ENCODE measurements around the gene ATP10D. TPM values are rescaled to one million over a fixed set of nuclear protein-coding genes. Genes with fewer than 3 reads are reported as not detected.
"Not testable (repeated sequence)": the region's sequence is repeated elsewhere in the genome, so short reads cannot be mapped to it uniquely, and the experiment has no call there.

The ATP10D gene
- total RNA-seq, 1 donor from 2014 or later, result 1.6 TPM

DNA sequence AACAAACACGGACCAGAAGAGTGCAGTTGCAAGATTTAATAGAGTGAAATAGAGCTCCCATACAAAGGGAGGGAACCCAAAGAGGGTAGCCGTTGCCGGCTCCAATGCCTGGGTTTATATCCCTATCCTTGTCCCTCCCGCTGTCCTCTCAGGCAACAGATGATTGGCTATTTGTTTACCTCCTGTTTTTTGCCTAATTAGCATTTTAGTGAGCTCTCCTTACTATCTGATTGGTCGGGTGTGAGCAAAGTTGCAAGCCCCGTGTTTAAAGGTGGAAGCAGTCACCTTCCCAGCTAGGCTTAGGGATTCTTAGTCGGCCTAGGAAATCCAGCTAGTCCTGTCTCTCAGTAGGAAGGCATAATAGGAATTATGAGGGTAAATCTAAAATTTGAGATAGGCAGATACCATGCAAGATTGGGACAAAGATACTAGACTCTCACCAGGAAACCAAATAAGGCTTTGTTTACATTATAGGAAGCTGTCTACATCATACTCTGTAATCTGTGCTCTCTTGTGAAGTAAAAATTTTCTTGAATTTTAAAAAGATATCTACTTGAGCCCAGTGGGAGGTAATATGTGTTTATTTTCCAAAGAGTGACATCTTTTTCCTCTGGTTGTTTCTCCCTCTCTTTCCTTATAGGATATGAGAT, 65.9 kb downstream of the ATP10D start:
- Mint-ChIP-seq H3K4me1 (ENCODE audit: low read depth) (peaks cover 5% of the 10 kb centered on the region), H3K27ac (no peak overlapping the region), H3K27me3 (ENCODE audit: low read depth) (no peaks in the 10 kb centered on the region), H3K4me3 (ENCODE audit: low read depth) (no peak overlapping the region), H3K9me3 (no peaks in the 10 kb centered on the region), H3K36me3 (ENCODE audit: low read depth) (peaks cover 2% of the 10 kb centered on the region)
- DNase-seq (ENCODE audit: low spot score), result no peak
- intact Hi-C loops (cut with micrococcal nuclease), result no loop called here

DNA sequence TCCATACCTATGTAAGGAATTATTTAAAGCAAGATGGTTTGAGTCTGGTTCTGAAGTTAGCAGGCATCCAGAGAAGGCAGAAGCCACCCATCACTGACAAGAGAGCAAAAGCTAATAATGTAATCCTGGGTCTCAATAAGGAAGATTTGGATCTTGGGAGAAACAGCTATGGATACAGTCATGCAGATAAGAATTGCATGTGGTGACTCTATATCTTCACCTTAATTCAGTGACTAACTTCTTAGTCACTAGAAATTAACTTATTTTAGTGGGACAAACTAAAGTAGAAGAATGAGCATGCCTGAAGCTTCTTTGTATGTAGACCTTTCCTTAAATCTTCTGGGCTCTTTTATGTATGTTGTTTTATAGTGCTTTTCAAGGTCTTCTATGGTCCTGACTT, 66.6 kb downstream of the ATP10D start:
- H3K27ac Mint-ChIP-seq, result no peak overlapping the region
- no peaks in the 10 kb centered on the region for H3K27me3 Mint-ChIP-seq (ENCODE audit: low read depth)
- H3K4me3 Mint-ChIP-seq (ENCODE audit: low read depth), result no peak overlapping the region
- H3K9me3 Mint-ChIP-seq, result no peaks in the 10 kb centered on the region
- no peaks in the 10 kb centered on the region for H3K36me3 Mint-ChIP-seq (ENCODE audit: low read depth)
- no peak for DNase-seq (ENCODE audit: low spot score)
- intact Hi-C loops (cut with micrococcal nuclease), result no loop called here
- peaks cover 5% of the 10 kb centered on the region for H3K4me1 Mint-ChIP-seq (ENCODE audit: low read depth)

DNA sequence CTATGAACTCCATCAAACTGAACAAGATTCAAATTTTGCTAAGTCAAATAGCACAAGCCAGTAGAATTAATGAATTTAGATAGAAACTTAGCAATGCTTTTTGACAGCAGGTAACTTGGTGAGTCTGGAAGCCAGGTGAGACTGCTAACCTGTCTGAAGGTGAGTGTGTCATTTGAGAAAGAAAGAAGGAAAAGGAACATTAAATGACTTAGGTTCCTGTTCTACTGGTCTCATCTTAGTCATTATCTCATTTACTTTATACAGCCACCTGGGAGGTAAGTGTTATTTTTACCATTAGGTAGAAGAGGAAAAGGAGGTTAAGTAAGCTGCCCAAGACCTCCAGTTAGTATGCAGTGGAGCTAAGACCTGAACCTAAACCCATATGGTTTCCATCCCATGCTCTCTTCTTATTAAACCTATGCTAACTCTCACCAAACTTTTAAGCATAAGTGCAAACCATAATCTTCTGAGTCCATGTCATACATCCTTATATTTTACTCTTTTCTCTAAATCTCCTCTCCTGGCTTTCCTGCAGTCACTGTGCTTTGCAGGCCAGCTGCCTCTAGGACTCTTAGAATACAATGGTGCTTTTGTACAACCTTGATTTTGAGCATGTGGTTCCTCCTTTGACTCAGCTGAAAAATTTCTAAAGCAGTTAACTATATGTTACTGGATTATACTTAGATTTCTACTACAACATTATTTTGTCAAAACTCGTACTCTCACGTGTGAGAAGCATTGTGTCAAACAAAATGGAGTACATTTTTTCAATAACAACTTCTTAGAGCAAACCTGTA, 68.5 kb downstream of the ATP10D start:
- H3K4me3 Mint-ChIP-seq (ENCODE audit: low read depth), result no peak overlapping the region
- H3K36me3 Mint-ChIP-seq (ENCODE audit: low read depth), result no peaks in the 10 kb centered on the region
- H3K27ac Mint-ChIP-seq, result no peak overlapping the region
- intact Hi-C loops (cut with micrococcal nuclease), result no loop called here
- peaks cover 5% of the 10 kb centered on the region for H3K4me1 Mint-ChIP-seq (ENCODE audit: low read depth)
- DNase-seq (ENCODE audit: low spot score), result no peak
- H3K27me3 Mint-ChIP-seq (ENCODE audit: low read depth), result no peaks in the 10 kb centered on the region
- H3K9me3 Mint-ChIP-seq, result no peaks in the 10 kb centered on the region

DNA sequence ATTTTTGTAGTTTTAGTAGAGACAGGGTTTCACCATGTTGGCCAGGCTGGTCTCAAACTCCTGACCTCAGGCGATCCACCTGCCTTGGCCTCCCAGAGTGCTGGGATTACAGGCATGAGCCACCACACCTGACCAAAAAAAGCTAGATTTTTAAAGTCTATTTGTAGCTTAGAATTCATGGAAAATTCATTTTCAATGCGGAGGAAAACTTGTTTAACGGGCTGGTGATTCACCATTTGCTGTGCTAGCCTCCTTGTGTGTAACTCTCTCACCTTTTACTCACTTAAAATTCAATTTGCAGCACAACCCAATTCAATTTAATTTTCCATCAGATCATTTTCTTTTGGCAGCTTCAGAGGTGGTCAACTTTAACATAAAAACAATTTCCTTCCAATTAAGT, 70.8 kb downstream of the ATP10D start:
- DNase-seq (ENCODE audit: low spot score); H3K9me3 Mint-ChIP-seq; H3K27ac Mint-ChIP-seq; H3K4me1 Mint-ChIP-seq (ENCODE audit: low read depth); H3K27me3 Mint-ChIP-seq (ENCODE audit: low read depth); H3K4me3 Mint-ChIP-seq (ENCODE audit: low read depth); intact Hi-C loops (cut with micrococcal nuclease); H3K36me3 Mint-ChIP-seq (ENCODE audit: low read depth): not testable (repeated sequence)

DNA sequence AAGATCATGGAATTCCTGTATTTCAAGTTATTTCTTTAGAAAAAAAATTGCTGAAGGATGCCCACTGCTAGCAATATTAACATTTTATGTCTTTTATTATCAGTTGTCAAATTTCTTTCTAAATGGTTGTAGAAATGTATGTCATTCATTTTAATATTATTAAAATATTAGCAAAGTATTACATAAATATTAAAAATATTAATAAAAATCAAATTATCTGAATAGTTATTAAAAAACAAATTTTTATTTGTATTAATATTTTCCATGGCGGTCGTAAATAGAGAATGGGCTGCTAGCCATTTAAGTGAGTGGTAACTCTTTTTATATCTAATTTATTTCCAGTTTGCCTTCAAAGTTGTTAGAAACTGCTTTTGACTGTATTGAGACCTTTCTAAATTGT, 72.2 kb downstream of the ATP10D start:
- Mint-ChIP-seq H3K9me3 (no peaks in the 10 kb centered on the region), H3K4me3 (ENCODE audit: low read depth) (no peak overlapping the region), H3K36me3 (ENCODE audit: low read depth) (no peaks in the 10 kb centered on the region), H3K27me3 (ENCODE audit: low read depth) (peaks cover 2% of the 10 kb centered on the region), H3K27ac (no peak overlapping the region), H3K4me1 (ENCODE audit: low read depth) (peaks cover 7% of the 10 kb centered on the region)
- intact Hi-C loops (cut with micrococcal nuclease), result no loop called here
- no peak for DNase-seq (ENCODE audit: low spot score)

DNA sequence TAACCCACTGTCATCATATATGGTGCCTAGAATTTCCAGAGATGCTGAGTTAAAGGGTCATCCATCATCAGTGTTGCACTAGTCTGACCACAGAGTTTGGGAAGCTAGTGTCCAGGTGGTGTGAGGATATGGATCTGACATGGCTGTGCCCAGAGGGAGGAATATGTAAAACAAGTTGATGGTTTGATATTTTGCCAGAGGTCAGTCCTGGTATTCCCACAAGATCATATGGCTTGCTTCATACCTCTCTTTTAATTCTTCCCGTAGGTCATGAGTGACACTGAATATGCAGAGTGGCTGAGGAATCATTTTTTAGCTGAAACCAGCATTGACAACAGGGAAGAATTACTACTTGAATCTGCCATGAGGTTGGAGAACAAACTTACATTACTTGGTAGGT, 75.6 kb downstream of the ATP10D start:
- Mint-ChIP-seq H3K27me3 (ENCODE audit: low read depth) (peaks cover 2% of the 10 kb centered on the region), H3K4me3 (ENCODE audit: low read depth) (no peak overlapping the region), H3K4me1 (ENCODE audit: low read depth) (peaks cover 16% of the 10 kb centered on the region), H3K36me3 (ENCODE audit: low read depth) (no peaks in the 10 kb centered on the region), H3K27ac (no peak overlapping the region), H3K9me3 (no peaks in the 10 kb centered on the region)
- intact Hi-C loops (cut with micrococcal nuclease), result no loop called here
- DNase-seq (ENCODE audit: low spot score), result no peak

DNA sequence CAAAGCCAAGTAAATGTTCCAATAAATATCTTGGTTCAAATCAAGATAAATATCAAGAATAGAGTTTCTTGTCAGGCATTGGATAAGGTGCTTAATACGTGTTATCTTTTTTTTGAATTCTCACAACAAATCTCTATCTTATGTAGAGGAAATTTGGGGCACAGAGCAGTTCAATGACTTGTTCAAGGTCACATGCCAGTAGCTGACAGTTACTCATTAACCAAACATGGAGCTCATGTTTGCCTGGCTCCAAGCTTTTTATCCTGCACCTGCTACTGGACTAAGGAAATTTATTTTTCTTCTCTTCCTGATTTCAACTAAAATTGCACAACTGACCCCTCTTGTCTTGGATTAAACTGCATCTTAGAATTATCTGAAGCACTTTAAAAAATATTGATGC, 76.3 kb downstream of the ATP10D start:
- peaks cover 2% of the 10 kb centered on the region for H3K27me3 Mint-ChIP-seq (ENCODE audit: low read depth)
- no peak overlapping the region for H3K4me3 Mint-ChIP-seq (ENCODE audit: low read depth)
- H3K4me1 Mint-ChIP-seq (ENCODE audit: low read depth), result peaks cover 16% of the 10 kb centered on the region
- H3K27ac Mint-ChIP-seq, result no peak overlapping the region
- intact Hi-C loops (cut with micrococcal nuclease), result no loop called here
- H3K9me3 Mint-ChIP-seq, result no peaks in the 10 kb centered on the region
- H3K36me3 Mint-ChIP-seq (ENCODE audit: low read depth), result no peaks in the 10 kb centered on the region
- no peak for DNase-seq (ENCODE audit: low spot score)

DNA sequence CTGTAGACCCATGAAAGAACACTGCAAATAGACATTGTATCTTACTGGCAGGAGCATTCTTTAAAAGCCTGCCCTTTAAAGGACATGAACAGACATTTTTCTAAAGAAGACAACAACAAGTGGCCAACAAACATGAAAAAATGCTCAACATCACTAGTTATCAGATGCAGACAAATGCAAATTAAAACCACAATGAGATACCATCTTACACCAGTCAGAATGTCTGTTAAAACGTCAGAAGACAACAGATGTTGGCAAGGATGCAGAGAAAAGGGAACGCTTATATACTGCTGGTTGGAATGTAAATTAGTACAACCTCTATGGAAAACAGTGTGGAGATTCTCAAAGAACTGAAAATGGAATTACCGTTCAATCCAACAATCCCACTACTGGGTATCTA, 77.2 kb downstream of the ATP10D start:
- Mint-ChIP-seq H3K27me3 (ENCODE audit: low read depth) (peaks cover 2% of the 10 kb centered on the region), H3K27ac (no peak overlapping the region), H3K4me1 (ENCODE audit: low read depth) (peaks cover 20% of the 10 kb centered on the region), H3K9me3 (no peaks in the 10 kb centered on the region), H3K36me3 (ENCODE audit: low read depth) (no peaks in the 10 kb centered on the region), H3K4me3 (ENCODE audit: low read depth) (no peak overlapping the region)
- no peak for DNase-seq (ENCODE audit: low spot score)
- intact Hi-C loops (cut with micrococcal nuclease), result loop anchor here (1.0 to 2.0 kb wide), 2 partner anchors 29 to 77 kb away; partner anchors contain the start of gene ATP10D

DNA sequence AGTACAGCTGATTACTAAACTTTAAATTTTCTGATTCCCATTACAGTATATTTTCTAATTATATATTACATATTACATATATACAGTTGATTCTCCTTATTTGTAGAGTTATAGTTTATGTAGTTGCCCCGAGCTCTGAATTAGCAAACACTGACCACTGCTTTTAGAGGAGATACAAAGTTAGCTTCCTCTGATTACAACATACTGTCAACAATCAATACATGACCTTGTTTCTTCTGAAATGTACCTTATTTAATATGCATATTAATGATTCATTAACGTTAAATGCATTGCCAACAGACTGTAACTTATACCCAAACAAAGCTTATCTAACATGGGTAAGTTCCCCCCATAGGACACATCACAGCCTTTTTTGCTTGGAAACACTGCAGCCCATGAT, 81.5 kb downstream of the ATP10D start:
- Mint-ChIP-seq H3K4me3 (ENCODE audit: low read depth) (no peak overlapping the region), H3K9me3 (no peaks in the 10 kb centered on the region), H3K4me1 (ENCODE audit: low read depth) (peaks cover 18% of the 10 kb centered on the region), H3K27me3 (ENCODE audit: low read depth) (no peaks in the 10 kb centered on the region), H3K27ac (no peak overlapping the region), H3K36me3 (ENCODE audit: low read depth) (no peaks in the 10 kb centered on the region)
- no peak for DNase-seq (ENCODE audit: low spot score)
- intact Hi-C loops (cut with micrococcal nuclease), result no loop called here

DNA sequence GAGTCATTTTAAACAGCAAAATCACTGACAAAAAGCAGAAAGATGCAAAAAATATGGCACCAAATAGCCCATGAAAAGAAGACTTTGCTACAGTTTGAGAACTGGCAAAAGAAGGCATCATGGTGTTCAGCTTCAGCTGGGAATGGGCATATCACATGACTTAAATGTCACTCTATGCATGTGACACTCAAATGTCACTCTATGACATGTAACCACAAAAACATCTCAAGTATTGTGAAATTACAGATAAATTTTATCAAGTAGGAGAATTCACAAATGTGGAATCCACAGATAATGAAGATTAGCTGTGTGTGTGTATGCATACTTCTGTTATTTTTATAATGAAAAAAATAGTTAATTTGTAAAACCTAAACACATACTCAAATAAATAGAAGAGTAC, 81.9 kb downstream of the ATP10D start:
- H3K27ac Mint-ChIP-seq, result no peak overlapping the region
- H3K9me3 Mint-ChIP-seq, result no peaks in the 10 kb centered on the region
- no peak overlapping the region for H3K4me3 Mint-ChIP-seq (ENCODE audit: low read depth)
- intact Hi-C loops (cut with micrococcal nuclease), result no loop called here
- no peaks in the 10 kb centered on the region for H3K27me3 Mint-ChIP-seq (ENCODE audit: low read depth)
- no peak for DNase-seq (ENCODE audit: low spot score)
- peaks cover 15% of the 10 kb centered on the region for H3K4me1 Mint-ChIP-seq (ENCODE audit: low read depth)
- H3K36me3 Mint-ChIP-seq (ENCODE audit: low read depth), result no peaks in the 10 kb centered on the region

DNA sequence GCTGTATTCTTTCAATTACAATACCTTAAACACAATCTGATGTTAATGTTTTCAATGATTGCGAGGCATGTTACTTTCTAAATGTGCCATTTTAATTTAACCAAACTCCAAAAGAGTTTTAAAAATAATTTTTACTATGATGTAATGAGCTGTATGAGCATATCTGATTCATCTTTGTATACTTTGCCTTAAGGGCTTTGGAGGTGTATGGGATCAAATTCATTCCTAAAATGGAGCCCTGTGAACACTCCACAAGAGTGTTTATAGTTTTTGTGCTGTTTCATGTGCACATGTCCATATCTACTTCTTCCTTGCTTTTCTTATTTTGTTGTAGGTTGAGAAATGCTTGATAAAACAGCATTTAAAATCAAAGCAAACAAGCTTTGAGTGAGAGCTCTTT, 82.4 kb downstream of the ATP10D start:
- H3K4me3 Mint-ChIP-seq (ENCODE audit: low read depth), result no peak overlapping the region
- intact Hi-C loops (cut with micrococcal nuclease), result no loop called here
- no peaks in the 10 kb centered on the region for H3K9me3 Mint-ChIP-seq
- H3K36me3 Mint-ChIP-seq (ENCODE audit: low read depth), result no peaks in the 10 kb centered on the region
- no peak for DNase-seq (ENCODE audit: low spot score)
- H3K27me3 Mint-ChIP-seq (ENCODE audit: low read depth), result no peaks in the 10 kb centered on the region
- no peak overlapping the region for H3K27ac Mint-ChIP-seq
- H3K4me1 Mint-ChIP-seq (ENCODE audit: low read depth), result peaks cover 10% of the 10 kb centered on the region

DNA sequence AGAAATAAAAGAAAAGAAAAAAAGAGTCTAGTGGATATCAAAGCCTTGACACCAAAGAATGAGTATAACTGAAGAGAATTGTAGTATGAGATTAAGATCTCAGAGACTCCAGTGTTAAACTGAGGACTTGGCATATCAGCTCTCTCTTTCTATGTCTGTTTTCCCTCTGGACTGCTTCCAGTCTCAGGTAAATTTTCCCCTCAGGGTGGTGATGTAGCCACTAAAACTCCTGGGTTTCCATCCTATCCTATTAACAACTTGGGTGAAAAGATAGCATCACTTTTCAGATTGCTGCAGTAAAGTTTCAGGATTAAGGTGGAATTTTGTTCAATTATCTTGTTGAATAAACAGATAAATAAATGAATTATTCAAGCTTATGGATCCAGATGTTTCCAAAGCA, 85.7 kb downstream of the ATP10D start:
- Mint-ChIP-seq H3K4me3 (ENCODE audit: low read depth) (no peak overlapping the region), H3K4me1 (ENCODE audit: low read depth) (peaks cover 3% of the 10 kb centered on the region)
- intact Hi-C loops (cut with micrococcal nuclease), result no loop called here

DNA sequence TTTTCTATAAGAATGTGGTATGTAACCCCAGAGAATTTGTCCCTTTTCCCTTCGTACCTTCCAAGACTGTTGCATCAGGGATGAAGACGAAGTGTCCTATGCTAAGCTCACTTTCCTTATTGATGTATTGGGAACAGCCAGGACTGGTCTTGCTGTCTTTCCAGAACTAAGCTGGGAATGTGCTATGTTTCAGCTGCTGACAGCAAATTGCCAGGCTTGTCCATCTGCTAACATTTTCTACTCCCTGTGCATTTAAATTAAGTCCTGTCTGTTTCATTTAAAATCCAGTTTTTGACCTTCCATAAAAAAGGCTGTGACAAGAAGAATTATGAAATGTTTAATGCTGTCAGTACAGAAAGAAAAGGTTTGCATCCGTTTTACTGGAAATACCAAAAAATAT, 87.9 kb downstream of the ATP10D start:
- DNase-seq (ENCODE audit: low spot score), result no peak
- intact Hi-C loops (cut with micrococcal nuclease), result no loop called here
- H3K9me3 Mint-ChIP-seq, result no peaks in the 10 kb centered on the region
- H3K36me3 Mint-ChIP-seq (ENCODE audit: low read depth), result no peaks in the 10 kb centered on the region
- H3K27ac Mint-ChIP-seq, result no peak overlapping the region
- no peak overlapping the region for H3K4me3 Mint-ChIP-seq (ENCODE audit: low read depth)
- no peaks in the 10 kb centered on the region for H3K4me1 Mint-ChIP-seq (ENCODE audit: low read depth)
- H3K27me3 Mint-ChIP-seq (ENCODE audit: low read depth), result no peaks in the 10 kb centered on the region

More for the DNA sequence above, 85.7 kb downstream of the ATP10D start:
- Mint-ChIP-seq H3K27ac (no peak overlapping the region), H3K36me3 (ENCODE audit: low read depth) (no peaks in the 10 kb centered on the region), H3K27me3 (ENCODE audit: low read depth) (no peaks in the 10 kb centered on the region), H3K9me3 (no peaks in the 10 kb centered on the region)
- no peak for DNase-seq (ENCODE audit: low spot score)

All from activated T-helper 2 cell treated with anti-CD3 and anti-CD28 coated beads, Interferon-gamma antibody, Interleukin-2, Interleukin-4, amounts not matched to agents 10 μg/mL and 5 μg/mL and 100 μg/mL, durations not matched to agents 14 hours and 24 hours and 36 hours (primary cell).